ENCODE data around the gene ADAMTS7. TPM values are rescaled to one million over a fixed set of nuclear protein-coding genes. Genes with fewer than 3 reads are reported as not detected.
"Not testable (repeated sequence)": the region's sequence is repeated elsewhere in the genome, so short reads cannot be mapped to it uniquely, and the experiment has no call there.

ADAMTS7 gene
- total and polyA plus RNA-seq, 10 donors, result 0.47 to 15.0 (median 8.2) TPM

- Histone ChIP-seq H3K9me3 (no peaks in the 10 kb centered on the region), H3K4me3 (no peak overlapping the region), H3K27me3 (replicated peaks in 1 of 7) (no peaks in the 10 kb centered on the region), H3K4me1 (peaks cover 0 to 12% (median 7%) of the 10 kb centered on the region in 6 donors), H3K27ac (no peak overlapping the region), H3K36me3 (no peaks in the 10 kb centered on the region)
- intact Hi-C loops (cut with DNase I; ENCODE audit: low total_unique reads), result no loop called here
- peak; percentile 69 for DNase-seq
- WGBS, 5 donors, result 55 to 73% (median 63%) methylated on average over 7 of the region's 7 CpGs
- TF ChIP-seq CTCF (IDR thresholded peaks at IDR 0.05 in 8 of 11, conservative IDR thresholded peaks at IDR 0.05 in 3 of 11) (no peak), POLR2A (IDR thresholded peaks at IDR 0.05) (no peak), POLR2AphosphoS5 (IDR thresholded peaks at IDR 0.05) (no peak)
These were observed 29.6 kb upstream of the ADAMTS7 start for GRCh38 chr15:78840661-78841375.

DNA sequence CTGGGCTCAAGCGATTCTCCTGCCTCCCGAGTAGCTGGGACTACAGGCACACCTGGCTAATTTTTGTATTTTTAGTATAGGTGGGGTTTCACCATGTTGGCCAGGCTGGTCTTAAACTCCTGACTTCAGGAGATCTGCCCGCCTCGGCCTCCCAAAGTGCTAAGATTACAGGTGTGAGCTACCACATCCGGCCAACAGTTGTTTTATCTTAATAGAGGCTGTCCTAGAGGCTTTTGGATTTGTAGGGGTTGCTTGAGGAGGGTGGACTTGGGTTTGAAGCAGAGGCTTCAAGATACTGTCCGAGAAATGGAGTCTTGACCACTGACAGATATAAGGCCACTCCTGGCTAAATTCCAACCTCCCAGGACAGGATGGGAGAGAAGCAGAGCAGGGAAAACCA, 27.9 kb upstream of the ADAMTS7 start:
- DNase-seq; H3K36me3 ChIP-seq; intact Hi-C loops (cut with DNase I; ENCODE audit: low total_unique reads); H3K4me3 ChIP-seq; H3K27me3 ChIP-seq (replicated peaks in 1 of 7); H3K27ac ChIP-seq; H3K9me3 ChIP-seq: not testable (repeated sequence)
- 78 to 95% (median 91%) methylated on average over 6 of the region's 6 CpGs for WGBS, 5 donors
- H3K4me1 ChIP-seq, result peaks cover 0 to 12% (median 7%) of the 10 kb centered on the region in 6 donors

- intact Hi-C loops (cut with DNase I; ENCODE audit: low total_unique reads), result no loop called here
- WGBS, 5 donors, result 70 to 94% (median 91%) methylated on average over 3 of the region's 3 CpGs
- H3K4me1 ChIP-seq, result peaks cover 0 to 12% (median 7%) of the 10 kb centered on the region in 6 donors
- H3K36me3 ChIP-seq, result no peaks in the 10 kb centered on the region
- TF ChIP-seq POLR2AphosphoS5 (IDR thresholded peaks at IDR 0.05) (no peak), POLR2A (IDR thresholded peaks at IDR 0.05) (no peak), CTCF (IDR thresholded peaks at IDR 0.05 in 8 of 11, conservative IDR thresholded peaks at IDR 0.05 in 3 of 11) (no peak)
- H3K4me3 ChIP-seq, result no peak overlapping the region
- H3K27ac ChIP-seq, result no peak overlapping the region
- no peaks in the 10 kb centered on the region for H3K27me3 ChIP-seq (replicated peaks in 1 of 7)
- no peak for DNase-seq
- no peaks in the 10 kb centered on the region for H3K9me3 ChIP-seq
These were observed 27.2 kb upstream of the ADAMTS7 start for GRCh38 chr15:78838489-78838888.

DNA sequence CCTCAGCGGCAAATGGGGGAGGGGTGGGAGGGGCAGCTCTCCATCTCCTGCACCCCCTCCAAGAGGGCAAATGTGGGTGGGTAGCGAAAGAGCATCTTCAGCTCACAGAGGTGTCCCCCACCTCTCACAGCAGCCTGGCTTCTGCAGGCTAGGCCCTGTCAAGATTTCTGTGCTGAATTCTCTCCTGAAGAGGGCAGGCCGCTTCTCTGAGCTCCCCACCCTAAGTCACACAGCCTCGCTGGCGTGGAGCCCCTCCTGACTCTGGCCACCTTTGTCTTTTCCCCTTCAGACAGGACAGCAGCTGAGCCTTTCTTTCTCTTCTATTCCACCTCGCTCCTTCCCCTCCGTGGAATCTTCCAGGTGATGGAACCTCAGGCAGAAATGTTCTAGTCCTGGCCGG, 26.3 kb upstream of the ADAMTS7 start:
- Histone ChIP-seq H3K4me3 (no peak overlapping the region), H3K9me3 (no peaks in the 10 kb centered on the region), H3K36me3 (no peaks in the 10 kb centered on the region), H3K27me3 (replicated peaks in 1 of 7) (peaks cover 0 to 4% (median 0%) of the 10 kb centered on the region in 7 donors), H3K27ac (no peak overlapping the region), H3K4me1 (peaks cover 0 to 12% (median 7%) of the 10 kb centered on the region in 6 donors)
- intact Hi-C loops (cut with DNase I; ENCODE audit: low total_unique reads), result no loop called here
- TF ChIP-seq POLR2AphosphoS5 (IDR thresholded peaks at IDR 0.05), result no peak
- TF ChIP-seq POLR2A (IDR thresholded peaks at IDR 0.05), result no peak
- WGBS, 5 donors, result 83 to 94% (median 91%) methylated on average over 8 of the region's 8 CpGs
- DNase-seq, result no peak

- no peak for DNase-seq
- no peak overlapping the region for H3K27ac ChIP-seq
- 46 to 78% (median 71%) methylated on average over 2 of the region's 2 CpGs for WGBS, 5 donors
- peaks cover 0 to 12% (median 7%) of the 10 kb centered on the region in 6 donors for H3K4me1 ChIP-seq
- H3K27me3 ChIP-seq (replicated peaks in 1 of 7), result peaks cover 0 to 7% (median 0%) of the 10 kb centered on the region in 7 donors
- intact Hi-C loops (cut with DNase I; ENCODE audit: low total_unique reads), result no loop called here
- H3K4me3 ChIP-seq, result no peak overlapping the region
- no peak for TF ChIP-seq CTCF (IDR thresholded peaks at IDR 0.05 in 8 of 11, conservative IDR thresholded peaks at IDR 0.05 in 3 of 11)
- no peak for TF ChIP-seq POLR2A (IDR thresholded peaks at IDR 0.05)
- TF ChIP-seq POLR2AphosphoS5 (IDR thresholded peaks at IDR 0.05), result no peak
- no peaks in the 10 kb centered on the region for H3K9me3 ChIP-seq
- H3K36me3 ChIP-seq, result no peaks in the 10 kb centered on the region
These were observed 25.9 kb upstream of the ADAMTS7 start for GRCh38 chr15:78837131-78837530.
